ENCODE results near the gene DIPK1B.

Gene DIPK1B

DNA sequence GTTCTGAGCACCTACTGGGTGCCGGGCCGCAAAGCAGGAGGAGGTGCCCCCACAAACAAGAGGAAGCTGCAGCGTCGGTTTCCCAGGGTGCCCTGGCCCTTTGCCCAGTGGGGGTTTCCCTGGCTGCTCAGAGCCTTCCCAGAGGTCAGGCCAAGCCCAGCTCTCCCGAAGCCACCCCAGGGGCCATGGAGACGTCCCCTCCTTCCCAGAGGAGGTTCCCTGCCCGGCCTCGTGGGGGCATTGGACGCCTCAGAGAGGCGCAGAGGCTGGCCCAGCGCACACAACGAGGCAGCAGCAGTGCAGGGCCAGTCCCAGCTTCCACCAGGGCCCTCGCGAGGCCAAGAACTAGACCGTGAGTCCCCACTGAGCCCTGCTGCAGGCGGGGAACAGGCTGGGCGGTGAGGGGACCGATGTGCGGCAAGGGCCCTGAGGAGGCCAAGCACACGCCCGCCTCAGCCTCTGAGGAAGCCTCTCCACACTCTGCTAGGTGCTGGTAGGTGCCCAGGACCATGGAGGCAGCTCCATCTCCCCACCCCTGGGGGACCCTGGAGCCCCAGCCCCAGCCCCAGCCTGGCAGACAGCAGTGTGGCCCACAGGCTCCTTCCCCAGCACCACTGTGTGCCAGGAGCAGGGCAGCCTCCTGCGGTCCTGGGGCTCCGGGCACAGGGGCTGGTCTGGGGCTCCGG, 7.0 kb downstream of the DIPK1B start:
- Histone ChIP-seq H3K27ac (ENCODE audit: extremely low read depth, low read depth, low read length) (no peak overlapping the region), H3K36me3 (ENCODE audit: control insufficient read depth in 2 of 2, insufficient read depth in 1 of 2, low read length in 2 of 2) (peaks cover 0 to 66% of the 10 kb centered on the region in 2 experiments; a peak in 2 of 3 replicates), H3K9me3 (ENCODE audit: control insufficient read depth, insufficient read depth, low read depth, low read length) (no peaks in the 10 kb centered on the region), H3K4me3 (ENCODE audit: low read depth, low read length) (no peak overlapping the region), H3K4me1 (ENCODE audit: control insufficient read depth, insufficient read depth, low read length) (no peaks in the 10 kb centered on the region)
- POLR2A ChIA-PET: interaction anchor here (0.6 to 2.5 kb wide), 4 partner anchors 9 to 269 kb away, joined by 3 to 28 read pairs (median 6); no protein-coding TSS in a partner anchor
- CTCF ChIA-PET: interaction anchor here (0.6 to 1.2 kb wide), 3 partner anchors 12 to 323 kb away, joined by 3 to 4 read pairs (median 3); no protein-coding TSS in a partner anchor
- TF ChIP-seq GLIS2 (tag by site-specific recombination; IDR thresholded peaks at IDR 0.05) (no peak), CTCF (tag by site-specific recombination; IDR thresholded peaks at IDR 0.05) (no peak), ZNF777 (tag by site-specific recombination; IDR thresholded peaks at IDR 0.05; ENCODE audit: borderline replicate concordance) (no peak), SP2 (tag by site-specific recombination; IDR thresholded peaks at IDR 0.05) (peak; percentile 50), KLF17 (tag by site-specific recombination; IDR thresholded peaks at IDR 0.05) (no peak), BCL11A (tag by site-specific recombination; IDR thresholded peaks at IDR 0.05; ENCODE audit: low read depth) (0 out of 2 replicates have a peak, but pooled peaks have one; percentile 25), PRDM1 (tag by site-specific recombination; IDR thresholded peaks at IDR 0.05) (no peak), IKZF3 (tag by site-specific recombination; IDR thresholded peaks at IDR 0.05) (0 out of 2 replicates have a peak, but pooled peaks have one; percentile 32), PRDM4 (tag by site-specific recombination; IDR thresholded peaks at IDR 0.05) (no peak), ZNF677 (tag by site-specific recombination; IDR thresholded peaks at IDR 0.05) (no peak), ZNF335 (tag by site-specific recombination; conservative IDR thresholded peaks at IDR 0.05) (no peak), SP3 (tag by site-specific recombination; IDR thresholded peaks at IDR 0.05) (no peak), ZNF513 (tag by site-specific recombination; IDR thresholded peaks at IDR 0.05) (no peak), GLIS1 (tag by site-specific recombination; IDR thresholded peaks at IDR 0.05) (peak; percentile 49), ZNF555 (tag by site-specific recombination; conservative IDR thresholded peaks at IDR 0.05) (no peak), ZNF423 (tag by site-specific recombination; IDR thresholded peaks at IDR 0.05) (no peak), ZNF518A (tag by site-specific recombination; conservative IDR thresholded peaks at IDR 0.05; ENCODE audit: low read depth) (no peak), ZIC2 (tag by site-specific recombination; IDR thresholded peaks at IDR 0.05) (peak; percentile 17; the same call in 1 of the 2 replicates)
- TF ChIP-seq, protein P1, sequence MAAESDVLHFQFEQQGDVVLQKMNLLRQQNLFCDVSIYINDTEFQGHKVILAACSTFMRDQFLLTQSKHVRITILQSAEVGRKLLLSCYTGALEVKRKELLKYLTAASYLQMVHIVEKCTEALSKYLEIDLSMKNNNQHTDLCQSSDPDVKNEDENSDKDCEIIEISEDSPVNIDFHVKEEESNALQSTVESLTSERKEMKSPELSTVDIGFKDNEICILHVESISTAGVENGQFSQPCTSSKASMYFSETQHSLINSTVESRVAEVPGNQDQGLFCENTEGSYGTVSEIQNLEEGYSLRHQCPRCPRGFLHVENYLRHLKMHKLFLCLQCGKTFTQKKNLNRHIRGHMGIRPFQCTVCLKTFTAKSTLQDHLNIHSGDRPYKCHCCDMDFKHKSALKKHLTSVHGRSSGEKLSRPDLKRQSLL (tag by site-specific recombination; IDR thresholded peaks at IDR 0.05): no peak
- TF ChIP-seq, protein P2, sequence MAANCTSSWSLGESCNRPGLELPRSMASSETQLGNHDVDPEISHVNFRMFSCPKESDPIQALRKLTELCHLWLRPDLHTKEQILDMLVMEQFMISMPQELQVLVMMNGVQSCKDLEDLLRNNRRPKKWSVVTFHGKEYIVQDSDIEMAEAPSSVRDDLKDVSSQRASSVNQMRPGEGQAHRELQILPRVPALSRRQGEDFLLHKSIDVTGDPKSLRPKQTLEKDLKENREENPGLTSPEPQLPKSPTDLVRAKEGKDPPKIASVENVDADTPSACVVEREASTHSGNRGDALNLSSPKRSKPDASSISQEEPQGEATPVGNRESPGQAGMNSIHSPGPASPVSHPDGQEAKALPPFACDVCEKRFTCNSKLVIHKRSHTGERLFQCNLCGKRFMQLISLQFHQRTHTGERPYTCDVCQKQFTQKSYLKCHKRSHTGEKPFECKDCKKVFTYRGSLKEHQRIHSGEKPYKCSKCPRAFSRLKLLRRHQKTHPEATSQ (tag by site-specific recombination; IDR thresholded peaks at IDR 0.05): no peak

Data from HEK293 (cell line).